COLO829 (cell line): ENCODE measurements around the gene SERTM2.
A peak's percentile ranks its signal among the peaks of the same experiment; 100 is the strongest.
"Not testable (repeated sequence)": the region's sequence is repeated elsewhere in the genome, so short reads cannot be mapped to it uniquely, and the experiment has no call there.

Experiments used
- DNase-seq: peaks from one replicate; pipeline ENCODE4 v3.0.0; 2012; ENCODE audit warnings: low spot score

SERTM2 gene

GRCh38 chrX:111511477-111511876 is at the start of gene SERTM2:
SERTM2 (plus strand) TSS chrX:111511645; CDS start chrX:111518858, 7,213 bp downstream.
- DNase-seq: no peak

- no peak for DNase-seq
Observed at GRCh38 chrX:111465669-111466068, 45.8 kb upstream of the SERTM2 start.

DNA sequence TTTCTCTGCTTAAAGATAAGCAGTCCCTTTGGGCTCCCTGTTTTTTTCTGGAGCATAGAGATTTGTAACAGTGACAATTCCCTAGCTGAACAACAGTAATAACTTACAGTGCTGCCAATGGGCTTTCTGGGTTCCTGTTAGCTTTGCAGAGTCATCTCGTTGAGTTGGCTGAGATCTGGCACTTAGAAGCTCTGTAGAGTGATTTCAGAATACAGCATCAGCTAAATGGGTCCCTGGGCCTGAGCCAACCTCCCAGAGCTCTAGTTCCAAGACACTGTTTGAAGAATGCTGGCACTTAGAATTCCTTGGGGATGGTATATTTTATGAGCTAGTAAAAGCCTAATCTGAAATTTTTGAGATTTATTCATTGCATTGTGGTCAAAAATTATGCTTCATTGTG is 43.5 kb upstream of the SERTM2 start:
- no peak for DNase-seq

DNA sequence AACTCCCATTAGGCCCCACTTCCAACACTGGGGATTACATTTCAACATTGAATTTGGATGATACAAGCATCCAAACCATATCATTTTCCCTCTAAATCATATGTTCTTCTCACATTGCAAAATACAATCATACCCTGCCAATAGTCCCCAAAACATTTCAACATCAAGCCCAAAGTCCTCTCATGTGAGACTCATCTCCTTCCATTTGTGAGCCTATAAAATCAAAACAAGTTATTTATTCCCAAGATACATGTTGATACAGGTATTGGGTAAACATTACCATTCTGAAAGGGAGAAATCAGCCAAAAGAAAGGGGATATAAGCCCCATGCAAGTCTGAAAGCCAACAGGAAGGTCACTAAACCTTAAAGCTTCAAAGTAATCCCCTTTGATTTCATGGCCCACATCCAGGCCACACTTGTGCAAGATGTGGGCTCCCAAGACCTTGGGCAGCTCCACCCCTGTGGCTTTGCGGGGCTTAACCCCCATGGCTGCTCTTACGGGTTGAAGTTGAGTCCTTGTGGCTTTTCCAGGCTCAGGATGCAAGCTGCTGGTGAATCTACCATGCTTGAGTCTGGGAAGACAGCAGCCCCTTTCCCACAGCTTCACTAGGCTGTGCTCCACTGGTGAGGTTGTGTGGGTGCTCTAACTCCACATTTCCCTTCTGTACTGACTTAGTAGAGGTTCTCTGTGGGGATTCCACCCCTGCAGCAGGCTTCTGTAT is 40.6 kb upstream of the SERTM2 start:
- DNase-seq: no peak

DNA sequence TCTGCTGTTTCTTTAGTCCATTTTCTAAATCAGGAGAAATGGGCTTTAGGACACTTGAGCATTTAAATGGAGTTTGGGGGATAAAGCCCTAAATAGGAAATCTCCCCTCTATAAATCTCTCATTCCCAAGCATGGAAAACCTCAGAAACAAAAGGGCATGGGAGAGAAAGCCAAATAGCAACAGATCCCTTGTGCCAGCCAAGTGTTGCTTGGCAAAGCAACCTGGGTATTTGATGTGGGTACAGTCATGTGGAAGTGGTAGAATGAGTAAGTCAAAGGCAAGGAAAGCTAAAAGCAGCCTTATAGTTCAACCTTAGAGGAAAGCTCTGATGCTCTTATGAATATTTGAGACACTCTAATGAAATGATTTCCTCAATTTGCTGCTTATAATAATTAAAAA is 29.5 kb upstream of the SERTM2 start:
- no peak for DNase-seq

DNA sequence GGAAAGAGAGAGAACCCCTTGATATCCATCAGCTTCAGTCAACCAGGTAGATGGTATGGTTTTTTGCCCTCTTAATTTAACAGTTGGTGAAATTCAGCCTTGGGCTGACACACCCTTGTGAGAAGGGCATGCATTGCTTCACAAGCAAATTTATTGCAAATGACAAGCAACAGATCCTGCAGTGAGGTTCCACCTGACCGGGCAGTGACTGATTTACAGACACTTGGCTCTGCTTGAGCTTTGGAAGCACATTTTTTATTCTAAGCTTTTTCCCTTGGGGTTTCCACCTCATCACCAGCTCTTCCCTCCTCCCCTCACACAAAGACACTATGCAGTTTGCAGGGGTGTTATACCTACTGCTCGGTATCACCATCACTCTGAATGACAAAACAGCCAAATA is 28.3 kb upstream of the SERTM2 start:
- DNase-seq: no peak

GRCh38 chrX:111483881-111484280 is 27.6 kb upstream of the SERTM2 start:
- DNase-seq: no peak

- DNase-seq: no peak
Observed at GRCh38 chrX:111490688-111491087, 20.8 kb upstream of the SERTM2 start.

- no peak for DNase-seq
Observed at GRCh38 chrX:111492085-111492484, 19.4 kb upstream of the SERTM2 start.

GRCh38 chrX:111498538-111499103 is 12.8 kb upstream of the SERTM2 start:
- DNase-seq: no peak

GRCh38 chrX:111503485-111503993 is 7.9 kb upstream of the SERTM2 start:
- DNase-seq: no peak

GRCh38 chrX:111504941-111505340 is 6.5 kb upstream of the SERTM2 start:
- no peak for DNase-seq

DNA sequence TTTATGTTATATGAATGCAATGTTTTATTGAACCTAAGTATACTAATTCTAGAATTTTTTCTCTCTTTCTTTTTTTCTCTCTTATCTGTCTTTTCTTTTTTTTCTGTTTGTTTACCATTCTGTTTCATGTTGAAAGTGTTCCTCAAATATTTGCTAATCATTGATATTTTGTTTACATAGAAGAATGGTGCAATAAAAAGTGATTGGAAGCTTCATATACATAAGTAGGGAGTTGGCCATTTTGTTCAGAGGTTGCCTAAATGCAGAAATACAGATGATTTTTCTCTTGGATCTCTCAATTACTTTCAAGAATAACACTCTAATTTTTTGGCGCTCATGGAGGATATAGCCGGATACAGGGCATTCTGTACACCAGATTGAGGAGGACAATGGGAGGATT is 5.7 kb upstream of the SERTM2 start:
- no peak for DNase-seq

DNA sequence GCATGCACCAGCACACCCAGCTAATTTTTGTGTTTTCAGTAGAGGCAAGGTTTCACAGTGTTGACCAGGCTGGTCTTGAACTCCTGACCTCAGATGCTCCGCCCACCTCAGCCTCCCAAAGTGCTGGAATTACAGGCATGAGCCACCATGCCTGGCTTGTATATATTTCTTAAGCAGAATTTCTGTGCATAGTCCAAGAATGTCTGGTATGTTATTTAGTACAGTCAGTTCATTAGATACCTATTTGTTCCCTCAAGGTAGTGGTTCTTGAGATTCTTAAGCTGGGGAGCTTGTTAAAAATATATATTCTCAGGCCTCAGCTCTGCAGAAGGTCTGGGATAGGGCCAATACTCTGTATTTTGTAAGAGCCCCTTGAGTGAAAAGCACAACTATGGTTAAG is 4.6 kb upstream of the SERTM2 start:
- no peak for DNase-seq

DNA sequence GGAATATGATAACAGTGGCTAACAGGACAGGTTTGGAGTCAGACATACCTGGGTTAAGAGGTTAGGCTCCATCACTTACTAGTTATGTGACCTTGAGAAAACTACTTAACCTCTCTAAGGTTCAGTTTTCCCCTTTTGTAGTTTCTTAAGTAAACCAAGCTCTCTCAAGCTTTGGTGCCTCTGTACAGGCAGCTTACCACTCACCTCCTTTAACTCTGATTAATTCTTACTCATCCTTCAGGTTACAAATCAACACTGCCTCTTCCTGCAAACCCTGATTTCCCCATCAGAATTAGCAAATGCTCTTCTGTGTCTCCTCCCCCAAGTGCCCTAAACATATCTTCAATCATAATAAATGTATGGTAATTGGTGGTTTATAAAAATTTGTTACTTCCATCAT is 3.5 kb upstream of the SERTM2 start:
- no peak for DNase-seq

- DNase-seq: no peak
Observed at GRCh38 chrX:111515298-111515697, 3.9 kb downstream of the SERTM2 start.

- no peak for DNase-seq
Observed at GRCh38 chrX:111518667-111519066, 7.2 kb downstream of the SERTM2 start.

DNA sequence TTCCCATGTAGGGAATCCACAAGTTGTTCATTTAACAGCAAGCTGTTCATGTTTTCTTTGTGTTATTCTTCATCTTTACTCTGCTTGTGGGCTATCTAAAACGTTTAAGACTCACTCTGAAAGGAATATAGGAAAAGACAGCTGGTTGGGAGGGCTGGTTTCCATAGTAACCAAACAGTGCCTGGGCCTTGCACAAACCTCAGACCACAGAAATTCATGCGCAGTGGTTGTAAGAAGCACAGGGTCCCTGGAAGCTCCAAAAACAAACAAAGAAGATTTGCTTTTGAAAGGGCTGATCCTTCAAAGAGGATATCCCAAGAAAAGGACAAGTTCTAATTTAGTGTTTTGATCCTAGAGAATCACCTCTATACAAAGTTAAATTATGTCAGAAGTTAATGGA is 7.8 kb downstream of the SERTM2 start:
- peak; percentile 3 for DNase-seq

DNA sequence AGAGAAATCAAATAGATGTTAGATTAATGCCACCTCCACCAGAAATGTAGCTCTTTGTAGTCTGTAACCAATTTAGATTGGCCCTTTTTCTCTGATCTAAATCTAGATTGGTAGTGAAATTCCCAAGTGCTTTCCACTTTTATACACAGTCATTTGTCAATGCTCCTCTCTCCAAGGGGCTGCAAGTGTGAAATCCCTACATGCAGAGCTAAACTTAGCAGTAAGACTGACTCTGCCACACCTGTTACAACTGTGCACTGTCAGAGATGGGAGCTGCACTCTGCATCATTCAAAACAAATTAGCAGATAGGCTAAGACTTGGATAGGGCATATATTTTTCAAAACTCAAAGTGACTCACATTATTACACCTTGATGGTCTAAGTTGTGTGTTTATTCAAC is 9.1 kb downstream of the SERTM2 start:
- DNase-seq: no peak

- no peak for DNase-seq
Observed at GRCh38 chrX:111521169-111521568, 9.7 kb downstream of the SERTM2 start.

GRCh38 chrX:111543212-111543741 is 31.8 kb downstream of the SERTM2 start:
- no peak for DNase-seq

GRCh38 chrX:111549235-111549634 is 37.8 kb downstream of the SERTM2 start:
- not testable (repeated sequence) for DNase-seq

DNA sequence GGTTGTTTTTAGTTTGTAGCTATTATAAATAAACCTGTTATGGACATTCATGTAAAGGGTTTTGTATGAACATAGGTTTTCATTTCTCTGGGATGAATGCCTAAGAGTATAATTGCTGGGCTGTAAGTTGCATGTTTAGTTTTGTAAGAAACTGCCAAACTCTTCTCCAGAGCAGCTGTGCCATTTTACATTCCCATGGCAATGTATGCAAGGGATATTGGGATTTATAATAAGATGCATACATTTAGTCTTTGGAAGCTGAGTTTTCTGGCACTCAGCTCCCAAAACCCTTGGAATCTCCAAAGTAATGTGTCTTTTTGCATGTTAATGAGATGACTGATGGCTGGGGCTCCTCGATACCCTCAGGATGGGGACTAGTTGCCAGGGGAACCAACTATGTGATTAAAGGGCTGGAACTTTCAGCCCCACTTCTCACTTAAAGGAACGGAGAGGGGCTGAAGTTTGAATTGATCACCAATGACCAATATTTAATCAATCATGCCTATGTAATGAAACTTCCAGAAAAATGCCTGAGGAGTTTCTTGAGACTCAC is 44.0 kb downstream of the SERTM2 start:
- DNase-seq: no peak
